H1 (cell line): ENCODE data around the gene NIN. TPM values are rescaled to one million over a fixed set of nuclear protein-coding genes. Genes with fewer than 3 reads are reported as not detected.

Experiments
- CTCF ChIA-PET: fragments of 300-600 bp; sonication (Branson Sonifier 250); formaldehyde crosslinking; loops from one replicate; lab custom pipeline; 2021; ENCODE audit not compliant: partially characterized antibody; lab: Charles Lee
- POLR2A ChIA-PET: fragments of 300-600 bp; sonication (Branson Sonifier 250); formaldehyde crosslinking; loops from one replicate; lab custom pipeline; 2021; ENCODE audit warnings: inconsistent platforms; ENCODE audit not compliant: partially characterized antibody; lab: Charles Lee
- DNase-seq, 2 experiments: peaks; one replicate each; pipeline versions ENCODE4 v3.0.0 to v3.0.0-alpha.2; 2010 to 2022; ENCODE audit warnings: low spot score in 2 of 2, low read depth in 1 of 2, mixed read lengths in 1 of 2
- FAIRE-seq: peaks from 2 replicates; lab custom pipeline; 2011; peaks lifted over from hg19 to GRCh38; lab: Jason Lieb, UNC
- H2AFZ ChIP-seq: 2 replicates; pipeline ENCODE4 v1.8.1; 2012; ENCODE audit warnings: low read length, inconsistent platforms
- H2AK5ac ChIP-seq: 2 replicates; pipeline ENCODE4 v1.6.1; 2013; ENCODE audit warnings: low read depth, low read length
- H2BK120ac ChIP-seq: replicated peaks from 2 replicates; pipeline ENCODE3; 2013; ENCODE audit warnings: low read depth, low read length, inconsistent platforms
- H2BK12ac ChIP-seq: 2 replicates; pipeline ENCODE4 v1.6.1; 2013; ENCODE audit warnings: low read depth, low read length
- H2BK15ac ChIP-seq: 2 replicates; pipeline ENCODE4 v1.6.1; 2013; ENCODE audit warnings: low read length
- H2BK20ac ChIP-seq: 2 replicates; pipeline ENCODE4 v1.6.1; 2013; ENCODE audit warnings: low read length
- H2BK5ac ChIP-seq: 2 replicates; pipeline ENCODE4 v1.6.1; 2013; ENCODE audit warnings: low read depth, low read length
- H3K14ac ChIP-seq: 2 replicates; pipeline ENCODE4 v1.6.1; 2013; ENCODE audit warnings: inconsistent platforms; ENCODE audit not compliant: insufficient read length
- H3K18ac ChIP-seq: 2 replicates; pipeline ENCODE4 v1.6.1; 2013; ENCODE audit warnings: low read length; ENCODE audit errors: extremely low read depth
- H3K23ac ChIP-seq: 2 replicates; pipeline ENCODE4 v1.6.1; 2013; ENCODE audit warnings: inconsistent platforms; ENCODE audit not compliant: insufficient read length
- H3K23me2 ChIP-seq: 2 replicates; pipeline ENCODE4 v1.6.1; 2013; ENCODE audit warnings: low read depth, low read length
- H3K27ac ChIP-seq: 2 replicates; pipeline ENCODE4 v1.6.1; 2011; ENCODE audit warnings: low read depth, low read length, inconsistent platforms
- H3K27me3 ChIP-seq, 4 experiments: replicated peaks in 1 of 4; 1 replicate in 1 of 4; 2 replicates in 3 of 4; pipeline versions ENCODE4 v1.6.1 to v1.8.1; 2011 to 2013; ENCODE audit warnings: low read length in 3 of 4, mild to moderate bottlenecking in 3 of 4, inconsistent platforms in 2 of 4, mixed read lengths in 2 of 4, moderate library complexity in 1 of 4; ENCODE audit not compliant: control insufficient read depth in 3 of 4, insufficient read depth in 3 of 4; ENCODE audit errors: extremely low read depth in 1 of 4
- H3K36me3 ChIP-seq, 4 experiments: 2 replicates each; pipeline versions ENCODE4 v1.6.1 to v1.8.1; 2011 to 2013; ENCODE audit warnings: mild to moderate bottlenecking in 4 of 4, low read length in 3 of 4, moderate library complexity in 2 of 4, control low read depth in 1 of 4, inconsistent platforms in 1 of 4; ENCODE audit not compliant: insufficient read depth in 4 of 4, control insufficient read depth in 2 of 4
- H3K4ac ChIP-seq: replicated peaks from 2 replicates; pipeline ENCODE3; 2013; ENCODE audit warnings: low read length, low read depth, mixed read lengths, inconsistent platforms; ENCODE audit not compliant: insufficient read length
- H3K4me1 ChIP-seq, 4 experiments: replicated peaks in 1 of 4; 1 replicate in 1 of 4; 2 replicates in 3 of 4; pipeline versions ENCODE4 v1.6.1 to v1.8.1; 2011 to 2013; ENCODE audit warnings: low read length in 3 of 4, inconsistent platforms in 2 of 4, mixed read lengths in 1 of 4; ENCODE audit not compliant: insufficient read depth in 4 of 4, control insufficient read depth in 3 of 4
- H3K4me2 ChIP-seq, 2 experiments: 2 replicates each; pipeline versions ENCODE4 v1.6.1 to v1.8.1; 2011 to 2013; ENCODE audit warnings: low read depth in 2 of 2, low read length in 2 of 2, control low read depth in 1 of 2, inconsistent platforms in 1 of 2, mild to moderate bottlenecking in 1 of 2; ENCODE audit not compliant: insufficient read depth in 1 of 2
- H3K4me3 ChIP-seq, 4 experiments: fragments of 200-600, 300-600 bp in 1 of 4; sonication (generic), shearing (Covaris generic), sonication (Bioruptor Twin) in 1 of 4; 2 replicates each; pipeline versions ENCODE4 v1.5.1 to v1.8.1; 2011 to 2016; ENCODE audit warnings: low read length in 4 of 4, low read depth in 3 of 4, control low read depth in 2 of 4, inconsistent platforms in 2 of 4, mild to moderate bottlenecking in 2 of 4, mixed read lengths in 1 of 4, moderate library complexity in 1 of 4; ENCODE audit not compliant: insufficient read depth in 2 of 4; ENCODE audit errors: extremely low read depth in 1 of 4
- H3K56ac ChIP-seq: replicated peaks from 2 replicates; pipeline ENCODE3; 2013; ENCODE audit warnings: low read depth, mild to moderate bottlenecking, mixed read lengths, low read length, inconsistent platforms; ENCODE audit not compliant: insufficient read length
- H3K79me1 ChIP-seq: 2 replicates; pipeline ENCODE4 v1.6.1; 2013; ENCODE audit warnings: low read depth, low read length, control low read depth
- H3K79me2 ChIP-seq, 2 experiments: 2 replicates each; pipeline versions ENCODE4 v1.6.1 to v1.8.1; 2012 to 2013; ENCODE audit warnings: low read length in 2 of 2, mild to moderate bottlenecking in 2 of 2, inconsistent platforms in 1 of 2; ENCODE audit not compliant: insufficient read depth in 2 of 2, control insufficient read depth in 1 of 2
- H3K9ac ChIP-seq, 4 experiments: replicated peaks in 1 of 4; 1 replicate in 1 of 4; 2 replicates in 3 of 4; pipeline versions ENCODE4 v1.6.1 to v1.8.1; 2011 to 2013; ENCODE audit warnings: low read depth in 3 of 4, low read length in 3 of 4, control low read depth in 2 of 4, mild to moderate bottlenecking in 2 of 4, moderate library complexity in 2 of 4, inconsistent platforms in 1 of 4; ENCODE audit errors: extremely low read depth in 1 of 4
- H3K9me3 ChIP-seq, 2 experiments: 2 replicates each; pipeline versions ENCODE4 v1.6.1 to v1.8.1; 2012 to 2013; ENCODE audit warnings: mild to moderate bottlenecking in 2 of 2, moderate library complexity in 2 of 2, control low read depth in 1 of 2, inconsistent platforms in 1 of 2, low read depth in 1 of 2, low read length in 1 of 2, mixed read lengths in 1 of 2; ENCODE audit not compliant: insufficient read depth in 2 of 2
- H4K20me1 ChIP-seq, 2 experiments: replicated peaks in 1 of 2; 2 replicates each; pipeline versions ENCODE3 to v1.8.1; 2011 to 2013; ENCODE audit warnings: inconsistent platforms in 2 of 2, low read length in 2 of 2, mild to moderate bottlenecking in 1 of 2; ENCODE audit not compliant: insufficient read depth in 2 of 2, control insufficient read depth in 1 of 2
- H4K5ac ChIP-seq: 2 replicates; pipeline ENCODE4 v1.6.1; 2013; ENCODE audit warnings: low read length, low read depth, mixed read lengths, inconsistent platforms; ENCODE audit not compliant: insufficient read length
- H4K8ac ChIP-seq: 2 replicates; pipeline ENCODE4 v1.8.0; 2013; ENCODE audit warnings: mild to moderate bottlenecking, moderate library complexity, low read length, inconsistent platforms; ENCODE audit not compliant: insufficient read depth; ENCODE audit errors: extremely low read depth
- H4K91ac ChIP-seq: replicated peaks from 2 replicates; pipeline ENCODE3; 2013; ENCODE audit warnings: low read length, mixed read lengths, inconsistent platforms; ENCODE audit not compliant: insufficient read length
- BRCA1 ChIP-seq: IDR thresholded peaks from 2 replicates; pipeline ENCODE4 v1.6.1; 2012; ENCODE audit warnings: low read depth, low read length, improper control_type of control experiment
- CREB1 ChIP-seq: IDR thresholded peaks from 2 replicates; pipeline ENCODE4 v1.6.1; 2012; ENCODE audit warnings: inconsistent platforms
- EP300 ChIP-seq, 2 experiments: IDR thresholded peaks; 1 replicate in 1 of 2; 2 replicates in 1 of 2; pipeline ENCODE4 v1.6.1; 2011 to 2012; ENCODE audit warnings: low read depth in 2 of 2, low read length in 2 of 2, mild to moderate bottlenecking in 2 of 2, borderline replicate concordance in 1 of 2, inconsistent platforms in 1 of 2, moderate library complexity in 1 of 2
- EZH2 ChIP-seq: fragments of 200-600 bp; sonication (generic); IDR thresholded peaks from 2 replicates; pipeline ENCODE4 v1.7.1; 2012; ENCODE audit warnings: low read depth, mild to moderate bottlenecking, moderate library complexity, low read length, inconsistent platforms; ENCODE audit not compliant: severe bottlenecking
- FOSL1 ChIP-seq: IDR thresholded peaks from 2 replicates; pipeline ENCODE4 v1.6.1; 2011; ENCODE audit warnings: mild to moderate bottlenecking, low read depth, low read length, moderate library complexity; ENCODE audit not compliant: insufficient read depth
- GTF2F1 ChIP-seq: IDR thresholded peaks from 2 replicates; pipeline ENCODE4 v1.6.1; 2012; ENCODE audit warnings: low read depth, low read length, improper control_type of control experiment, borderline replicate concordance
- JUN ChIP-seq: IDR thresholded peaks from 2 replicates; pipeline ENCODE4 v1.6.1; 2011; ENCODE audit warnings: low read depth, mild to moderate bottlenecking, improper control_type of control experiment, low read length
- KDM4A ChIP-seq: IDR thresholded peaks from one replicate; pipeline ENCODE4 v1.7.1; 2012; ENCODE audit warnings: low read depth, mild to moderate bottlenecking, moderate library complexity, low read length, inconsistent platforms; ENCODE audit not compliant: severe bottlenecking
- KDM5A ChIP-seq: fragments of 200-600 bp; IDR thresholded peaks from 2 replicates; pipeline ENCODE4 v1.7.1; 2012; ENCODE audit warnings: mild to moderate bottlenecking, low read length, inconsistent platforms, mixed read lengths
- TAF1 ChIP-seq: IDR thresholded peaks from 2 replicates; pipeline ENCODE4 v1.6.1; 2011; ENCODE audit warnings: mild to moderate bottlenecking, low read depth, low read length
- WGBS, 2 experiments: shearing (Covaris generic) in 1 of 2; methylation state at CpG; one replicate each; pipeline versions ENCODE4 v1.1.6 to v1.1.7; 2013 to 2015; ENCODE audit warnings: low lambda C conversion rate in 2 of 2, mixed read lengths in 2 of 2, inconsistent platforms in 1 of 2, low coverage in 1 of 2, missing lambda C conversion rate in 1 of 2; ENCODE audit not compliant: insufficient replicate concordance in 2 of 2, insufficient coverage in 1 of 2, insufficient read length in 1 of 2; ENCODE audit errors: extremely low coverage in 1 of 2, missing lambda C conversion rate in 1 of 2; 5-methylcytosine and 5-hydroxymethylcytosine counted together
- polyA plus RNA-seq, 7 experiments: library from polyadenylated mRNA; depleted of rRNA in 3 of 7; stranded (reverse) in 5 of 7; unstranded in 2 of 7; fragments of >200 nt in 5 of 7; fragments of 200-250 nt in 2 of 7; gene quantifications; 1 replicate in 5 of 7; 2 replicates in 1 of 7; 4 replicates in 1 of 7; pipeline versions ENCODE4 v1.2.1 to v1.2.3, GENCODE V29; 2011 to 2013; ENCODE audit warnings: missing spikeins in 2 of 7, mixed read lengths in 2 of 7
- total RNA-seq: library from RNA; stranded (reverse); fragmentation: NEBNext Ultra II Directional; extraction: Animal tissue kit (Norgen Biotek cat#: 25700); gene quantifications from 2 replicates; pipeline ENCODE4 v1.2.1, GENCODE V29; 2021

NIN gene
- total and polyA plus RNA-seq, 2 of the 8 experiments (the other 6 are each of a cell fraction or from before 2014, with no cell fraction given), result 3.2 to 21.3 TPM

DNA sequence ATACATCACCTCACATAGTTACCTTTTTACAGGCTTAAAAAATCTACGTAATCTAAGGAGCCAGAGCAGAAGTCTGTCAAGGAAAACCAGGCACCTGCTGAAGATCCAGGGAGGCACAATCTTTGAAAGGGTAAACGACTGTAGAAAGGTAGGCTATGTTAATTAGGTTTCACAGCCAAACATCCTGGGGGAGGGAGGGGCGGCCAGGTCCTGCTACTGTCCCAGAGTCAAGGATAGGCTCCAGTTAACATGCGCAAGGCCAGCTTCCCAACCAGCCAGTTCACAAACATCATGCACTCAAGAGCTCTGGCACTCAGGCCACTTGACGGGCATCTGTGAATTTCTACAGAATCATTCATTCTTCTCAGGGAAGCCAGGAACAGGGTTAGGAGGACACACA lies 22.9 kb downstream of the NIN start:
- no peak overlapping the region for H2BK5ac ChIP-seq
- H3K4ac ChIP-seq, result no peak overlapping the region
- peaks cover 0 to 2% of the 10 kb centered on the region in 2 experiments for H4K20me1 ChIP-seq
- no peak overlapping the region for H3K27ac ChIP-seq
- POLR2A ChIA-PET, result no interaction called here
- H3K4me2 ChIP-seq, result no peak overlapping the region
- H3K79me2 ChIP-seq, result no peaks in the 10 kb centered on the region
- H3K9me3 ChIP-seq, result no peaks in the 10 kb centered on the region
- H4K8ac ChIP-seq, result no peak overlapping the region
- H3K56ac ChIP-seq, result no peak overlapping the region
- H4K91ac ChIP-seq, result no peak overlapping the region
- H4K5ac ChIP-seq, result no peak overlapping the region
- H3K23ac ChIP-seq, result no peak overlapping the region
- H2BK15ac ChIP-seq, result no peak overlapping the region
- H2BK20ac ChIP-seq, result no peak overlapping the region
- H3K36me3 ChIP-seq, result peaks cover 0 to 7% (median 0%) of the 10 kb centered on the region in 4 experiments; a peak in 1 of 8 replicates
- no peaks in the 10 kb centered on the region for H3K79me1 ChIP-seq
- H2BK120ac ChIP-seq, result no peak overlapping the region
- 68% methylated on average over 5 of the region's 5 CpGs; no CpG with 5 or more reads in 1 of the 2 experiments for WGBS, 2 experiments
- no peak overlapping the region for H3K4me3 ChIP-seq
- CTCF ChIA-PET, result interaction anchor here (1.0 to 1.1 kb wide), 2 partner anchors 51 to 52 kb away, joined by 3 to 4 read pairs; no protein-coding TSS in a partner anchor
- no peaks in the 10 kb centered on the region for H3K27me3 ChIP-seq
- no peak overlapping the region for H3K18ac ChIP-seq
- no peak overlapping the region for H2BK12ac ChIP-seq
- no peak for DNase-seq
- H2AK5ac ChIP-seq, result no peak overlapping the region
- H3K23me2 ChIP-seq, result no peaks in the 10 kb centered on the region
- no peak overlapping the region for H3K9ac ChIP-seq
- H3K4me1 ChIP-seq, result peaks cover 0 to 11% (median 6%) of the 10 kb centered on the region in 4 experiments; a peak in 4 of 7 replicates
- no peak overlapping the region for H3K14ac ChIP-seq
- no peak for FAIRE-seq
- no peak overlapping the region for H2AFZ ChIP-seq
- TF ChIP-seq GTF2F1, result no peak
- no peak for TF ChIP-seq BRCA1
- no peak for TF ChIP-seq JUN
- no peak for TF ChIP-seq TAF1
- no peak for TF ChIP-seq EZH2
- no peak for TF ChIP-seq KDM4A
- TF ChIP-seq KDM5A, result no peak
- no peak for TF ChIP-seq EP300 (IDR thresholded peaks at IDR 0.05; ENCODE audit: borderline replicate concordance in 1 of 2, low read depth in 2 of 2, low read length in 2 of 2)
- TF ChIP-seq CREB1, result no peak
- no peak for TF ChIP-seq FOSL1
